NCI-H446 treated with DMSO at 0.1 percent for 48 hours (cell line): ENCODE measurements around the gene SLC9C2.
"Not testable (repeated sequence)": the region's sequence is repeated elsewhere in the genome, so short reads cannot be mapped to it uniquely, and the experiment has no call there.

ENCODE experiments used
- DNase-seq: peaks from one replicate; lab custom pipeline; 2025; lab: John Stamatoyannopoulos, UW

SLC9C2 gene

GRCh38 chr1:173529106-173529505 lies 73.8 kb downstream of the SLC9C2 start:
- DNase-seq, result no peak

GRCh38 chr1:173527151-173527826 lies 75.6 kb downstream of the SLC9C2 start:
- no peak for DNase-seq

- DNase-seq, result no peak
Observed at GRCh38 chr1:173525926-173526325, 76.9 kb downstream of the SLC9C2 start.

- no peak for DNase-seq
Observed at GRCh38 chr1:173523329-173523728, 79.5 kb downstream of the SLC9C2 start.

- no peak for DNase-seq
Observed at GRCh38 chr1:173520799-173521198, 82.1 kb downstream of the SLC9C2 start.

GRCh38 chr1:173514503-173514902 lies 88.4 kb downstream of the SLC9C2 start:
- not testable (repeated sequence) for DNase-seq

- no peak for DNase-seq
Observed at GRCh38 chr1:173509797-173510196, 93.1 kb downstream of the SLC9C2 start.

- no peak for DNase-seq
Observed at GRCh38 chr1:173508541-173508940, 94.3 kb downstream of the SLC9C2 start.

GRCh38 chr1:173507847-173508209 lies 95.0 kb downstream of the SLC9C2 start:
- DNase-seq, result no peak

GRCh38 chr1:173507205-173507846 lies 95.5 kb downstream of the SLC9C2 start:
- DNase-seq, result no peak

GRCh38 chr1:173506437-173506836 lies 96.4 kb downstream of the SLC9C2 start:
- DNase-seq, result no peak

- DNase-seq, result no peak
Observed at GRCh38 chr1:173505391-173505790, 97.5 kb downstream of the SLC9C2 start.

GRCh38 chr1:173504268-173504667 lies 98.6 kb downstream of the SLC9C2 start:
- no peak for DNase-seq

- peak; percentile 36 for DNase-seq
Observed at GRCh38 chr1:173503391-173503790, 99.5 kb downstream of the SLC9C2 start.

GRCh38 chr1:173502104-173502503 lies 100.8 kb downstream of the SLC9C2 start:
- no peak for DNase-seq

GRCh38 chr1:173499729-173500128 lies 103.1 kb downstream of the SLC9C2 start:
- DNase-seq, result no peak

- DNase-seq, result no peak
Observed at GRCh38 chr1:173496757-173497320, 106.0 kb downstream of the SLC9C2 start.

- no peak for DNase-seq
Observed at GRCh38 chr1:173495609-173496267, 107.1 kb downstream of the SLC9C2 start.

GRCh38 chr1:173493125-173493524 lies 109.7 kb downstream of the SLC9C2 start:
- not testable (repeated sequence) for DNase-seq

- DNase-seq, result no peak
Observed at GRCh38 chr1:173491508-173491907, 111.4 kb downstream of the SLC9C2 start.

GRCh38 chr1:173489929-173490328 lies 112.9 kb downstream of the SLC9C2 start:
- no peak for DNase-seq

GRCh38 chr1:173489149-173489600 lies 113.7 kb downstream of the SLC9C2 start:
- DNase-seq, result no peak

- DNase-seq, result no peak
Observed at GRCh38 chr1:173488001-173488400, 114.9 kb downstream of the SLC9C2 start.
